ENCODE measurements around the gene ARHGEF25. TPM values are rescaled to one million over a fixed set of nuclear protein-coding genes. Genes with fewer than 3 reads are reported as not detected.

ARHGEF25 gene
- total RNA-seq, 2 experiments from 2014 or later = 2.2 to 2.6 TPM

DNA sequence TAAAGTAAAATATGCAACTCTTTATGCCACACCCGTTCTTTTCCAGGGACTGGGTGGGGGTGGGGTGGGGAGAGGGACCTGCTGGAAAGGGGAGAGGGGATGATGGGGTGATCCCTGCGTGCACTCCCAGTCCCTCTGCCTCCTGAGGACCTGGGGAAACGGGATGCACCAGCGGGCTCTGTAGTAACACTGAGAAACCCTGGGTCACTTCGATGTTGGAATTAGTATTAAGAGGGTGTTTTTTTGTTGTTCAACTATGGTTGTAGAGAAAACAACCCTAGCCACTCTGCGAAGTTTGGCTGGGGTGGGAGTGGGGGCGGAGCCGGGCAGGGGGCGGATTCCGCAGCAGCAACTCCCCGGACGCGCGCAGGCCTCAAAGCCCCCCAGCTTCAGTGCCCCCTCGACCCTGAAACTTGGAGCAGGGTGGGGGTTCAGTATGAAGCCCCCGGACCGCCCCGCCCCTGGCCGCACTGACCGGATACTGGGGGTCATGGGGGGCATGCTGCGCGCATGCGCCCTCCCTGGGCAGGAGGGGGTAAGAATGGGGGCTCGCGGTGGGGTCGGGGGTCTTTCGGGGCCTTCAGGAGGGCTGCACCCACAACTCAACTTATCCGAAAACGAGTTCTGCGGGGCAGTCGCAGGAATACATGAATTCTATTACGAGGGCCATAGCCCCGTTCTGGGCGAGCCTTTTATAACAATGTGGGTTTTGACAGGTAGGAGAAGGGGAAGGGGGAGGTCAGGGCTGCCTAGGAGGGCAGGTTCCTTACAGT, 1.3 kb upstream of the ARHGEF25 start:
- ATAC-seq (no peak), DNase-seq (no peak)
- H3K4me3 Mint-ChIP-seq = peak overlapping the region; percentile 55
- peaks cover 12% of the 10 kb centered on the region for H3K4me1 Mint-ChIP-seq
- ChIA-PET CTCF (interaction anchor here (0.8 to 2.3 kb wide), 2 partner anchors 10 to 27 kb away, joined by 4 to 9 read pairs; no protein-coding TSS in a partner anchor), POLR2A (interaction anchor here (1.0 kb wide), 1 partner anchor 17 kb away, joined by 3 read pairs; no protein-coding TSS in a partner anchor)
- no peak overlapping the region for H3K27ac Mint-ChIP-seq
- peaks cover 13% of the 10 kb centered on the region for H3K27me3 Mint-ChIP-seq
- H3K36me3 Mint-ChIP-seq (ENCODE audit: low read depth) = no peaks in the 10 kb centered on the region
- intact Hi-C loops (cut with DNase I, micrococcal nuclease) = no loop called here
- H3K9me3 Mint-ChIP-seq (ENCODE audit: low read depth) = no peaks in the 10 kb centered on the region

- DNase-seq (peak; percentile 28), ATAC-seq (no peak)
- peak overlapping the region; percentile 55 for H3K4me3 Mint-ChIP-seq
- H3K9me3 Mint-ChIP-seq (ENCODE audit: low read depth) = no peaks in the 10 kb centered on the region
- ChIA-PET CTCF (interaction anchor here (0.6 to 0.9 kb wide), 2 partner anchors 17 to 25 kb away, joined by 3 to 4 read pairs; no protein-coding TSS in a partner anchor), POLR2A (interaction anchor here (1.1 kb wide), 1 partner anchor 17 kb away, joined by 3 read pairs; no protein-coding TSS in a partner anchor)
- no peak overlapping the region for H3K27ac Mint-ChIP-seq
- peaks cover 13% of the 10 kb centered on the region for H3K27me3 Mint-ChIP-seq
- intact Hi-C loops (cut with DNase I, micrococcal nuclease) = loop anchor here in 1 of 2 experiments (1.0 kb wide), 2 partner anchors 11 to 19 kb away; partner anchors contain the start of gene PIP4K2C
- no peaks in the 10 kb centered on the region for H3K36me3 Mint-ChIP-seq (ENCODE audit: low read depth)
- H3K4me1 Mint-ChIP-seq = peaks cover 6% of the 10 kb centered on the region
Measured at GRCh38 chr12:57610554-57611107, 604 bp upstream of the ARHGEF25 start.

DNA sequence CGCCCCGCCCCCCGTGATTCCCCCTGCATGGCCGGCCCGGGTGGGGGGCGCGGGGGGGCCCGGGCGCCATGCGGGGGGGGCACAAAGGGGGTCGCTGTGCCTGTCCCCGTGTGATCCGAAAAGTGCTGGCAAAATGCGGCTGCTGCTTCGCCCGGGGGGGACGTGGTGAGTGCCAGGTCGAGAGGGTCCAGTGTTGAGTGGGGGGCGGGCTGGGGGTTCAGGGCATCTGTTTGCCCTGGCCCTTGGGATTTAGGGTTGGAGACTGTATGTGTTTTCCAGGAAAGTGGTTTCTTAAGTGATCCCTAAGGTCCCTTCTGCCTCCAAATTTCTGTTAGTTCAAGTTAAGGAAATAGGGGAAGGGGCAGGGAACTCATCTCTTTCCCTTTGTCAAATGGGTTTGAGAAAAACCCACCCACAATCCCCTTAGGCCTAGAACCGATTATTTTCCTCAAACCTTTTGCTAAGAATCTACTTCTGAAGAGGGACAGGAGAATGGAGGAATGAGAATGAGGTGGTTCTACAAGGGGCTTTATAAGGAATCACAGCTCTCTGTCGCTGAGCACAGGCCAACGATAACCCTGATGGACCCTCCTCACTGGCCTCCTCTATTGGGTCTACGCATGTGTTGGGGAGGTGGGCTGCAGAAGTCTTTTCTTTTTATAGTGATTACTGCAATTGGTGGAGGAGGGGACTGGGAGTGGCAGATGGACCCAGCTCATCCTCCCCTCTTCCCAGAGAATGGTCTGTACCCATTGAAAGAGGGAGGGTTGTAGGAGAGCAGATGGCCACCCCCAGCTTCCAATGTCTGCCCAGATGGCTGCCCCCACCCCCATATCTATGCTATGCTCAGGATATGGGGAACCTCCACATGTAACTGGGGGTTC, 834 bp downstream of the ARHGEF25 start:
- H3K27ac Mint-ChIP-seq = no peak overlapping the region
- ChIA-PET POLR2A (interaction anchor here (0.5 to 1.1 kb wide), 3 partner anchors 18 to 109 kb away, joined by 3 to 8 read pairs (median 3); no protein-coding TSS in a partner anchor), CTCF (interaction anchor here (0.7 to 1.2 kb wide), 3 partner anchors 8 to 66 kb away, joined by 3 to 4 read pairs (median 4); no protein-coding TSS in a partner anchor)
- peaks cover 3% of the 10 kb centered on the region for H3K4me1 Mint-ChIP-seq
- no peaks in the 10 kb centered on the region for H3K36me3 Mint-ChIP-seq (ENCODE audit: low read depth)
- ATAC-seq (no peak), DNase-seq (no peak)
- no peaks in the 10 kb centered on the region for H3K9me3 Mint-ChIP-seq (ENCODE audit: low read depth)
- H3K4me3 Mint-ChIP-seq = peak overlapping the region; percentile 32
- intact Hi-C loops (cut with DNase I, micrococcal nuclease) = loop anchor here in 1 of 2 experiments (1.0 kb wide), 2 partner anchors 9 to 21 kb away; partner anchors contain the start of gene PIP4K2C
- H3K27me3 Mint-ChIP-seq = peaks cover 16% of the 10 kb centered on the region

- intact Hi-C loops (cut with DNase I, micrococcal nuclease) = no loop called here
- POLR2A ChIA-PET = no interaction called here
- ATAC-seq (no peak), DNase-seq (no peak)
- Mint-ChIP-seq H3K27ac (no peak overlapping the region), H3K9me3 (ENCODE audit: low read depth) (no peaks in the 10 kb centered on the region), H3K36me3 (ENCODE audit: low read depth) (no peaks in the 10 kb centered on the region), H3K27me3 (peaks cover 23% of the 10 kb centered on the region), H3K4me1 (peaks cover 3% of the 10 kb centered on the region), H3K4me3 (no peak overlapping the region)
- CTCF ChIA-PET = interaction anchor here (0.7 to 1.3 kb wide), 5 partner anchors 20 to 79 kb away, joined by 3 to 4 read pairs (median 3); partner anchors contain the start of gene B4GALNT1
Measured at GRCh38 chr12:57612711-57613426, 1.6 kb downstream of the ARHGEF25 start.

GRCh38 chr12:57613427-57614109, 2.3 kb downstream of the ARHGEF25 start:
- no peak for ATAC-seq
- no peak overlapping the region for H3K4me3 Mint-ChIP-seq
- H3K27me3 Mint-ChIP-seq = peaks cover 27% of the 10 kb centered on the region
- ChIA-PET POLR2A (interaction anchor here (0.8 kb wide), 1 partner anchor 23 kb away, joined by 4 read pairs; no protein-coding TSS in a partner anchor), CTCF (interaction anchor here (0.8 to 2.9 kb wide), 8 partner anchors 13 to 79 kb away, joined by 3 to 9 read pairs (median 3); partner anchors contain the start of gene B4GALNT1)
- H3K9me3 Mint-ChIP-seq (ENCODE audit: low read depth) = no peaks in the 10 kb centered on the region
- no peak overlapping the region for H3K27ac Mint-ChIP-seq
- no peak for DNase-seq
- no peaks in the 10 kb centered on the region for H3K36me3 Mint-ChIP-seq (ENCODE audit: low read depth)
- intact Hi-C loops (cut with DNase I, micrococcal nuclease) = no loop called here
- H3K4me1 Mint-ChIP-seq = peaks cover 3% of the 10 kb centered on the region

DNA sequence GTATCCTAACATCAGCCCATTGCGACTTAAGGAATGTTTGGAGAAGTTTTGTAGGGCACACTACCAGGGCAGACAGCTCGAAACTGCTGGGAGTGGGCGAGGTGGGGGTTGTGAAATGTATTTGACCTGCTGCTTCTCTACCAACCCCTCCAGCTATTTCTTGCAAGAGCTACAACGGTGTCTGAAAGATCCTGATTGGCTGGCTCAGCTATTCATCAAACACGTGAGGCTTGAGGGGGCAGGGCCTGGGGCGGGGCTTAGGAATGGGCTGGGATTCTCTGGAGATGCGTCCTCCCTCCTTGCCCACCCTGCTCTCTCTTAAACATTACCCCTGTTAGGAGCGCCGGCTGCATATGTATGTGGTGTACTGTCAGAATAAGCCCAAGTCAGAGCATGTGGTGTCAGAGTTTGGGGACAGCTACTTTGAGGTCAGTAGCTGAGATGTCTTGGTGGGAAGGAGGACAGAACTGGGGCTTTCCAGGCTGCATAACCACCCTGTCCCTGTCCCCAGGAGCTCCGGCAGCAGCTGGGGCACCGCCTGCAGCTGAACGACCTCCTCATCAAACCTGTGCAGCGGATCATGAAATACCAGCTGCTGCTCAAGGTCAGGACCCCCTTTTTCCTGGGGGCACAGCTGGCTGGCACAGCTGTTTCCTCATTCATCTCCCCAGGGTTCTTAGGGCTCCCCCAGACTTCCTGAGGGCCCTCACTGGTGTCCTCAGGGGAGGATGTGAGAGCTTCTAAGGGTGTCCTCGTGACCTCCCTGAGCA, 3.1 kb downstream of the ARHGEF25 start:
- ATAC-seq = no peak
- Mint-ChIP-seq H3K9me3 (ENCODE audit: low read depth) (no peaks in the 10 kb centered on the region), H3K27ac (no peak overlapping the region), H3K27me3 (peaks cover 34% of the 10 kb centered on the region), H3K4me1 (peaks cover 5% of the 10 kb centered on the region), H3K36me3 (ENCODE audit: low read depth) (no peaks in the 10 kb centered on the region), H3K4me3 (no peak overlapping the region)
- POLR2A ChIA-PET = interaction anchor here (0.8 kb wide), 1 partner anchor 24 kb away, joined by 4 read pairs; no protein-coding TSS in a partner anchor
- intact Hi-C loops (cut with DNase I, micrococcal nuclease) = no loop called here
- CTCF ChIA-PET = interaction anchor here (0.7 to 3.6 kb wide), 11 partner anchors 13 to 78 kb away, joined by 3 to 16 read pairs (median 3); partner anchors contain the start of gene B4GALNT1
- DNase-seq = peak; percentile 48

DNA sequence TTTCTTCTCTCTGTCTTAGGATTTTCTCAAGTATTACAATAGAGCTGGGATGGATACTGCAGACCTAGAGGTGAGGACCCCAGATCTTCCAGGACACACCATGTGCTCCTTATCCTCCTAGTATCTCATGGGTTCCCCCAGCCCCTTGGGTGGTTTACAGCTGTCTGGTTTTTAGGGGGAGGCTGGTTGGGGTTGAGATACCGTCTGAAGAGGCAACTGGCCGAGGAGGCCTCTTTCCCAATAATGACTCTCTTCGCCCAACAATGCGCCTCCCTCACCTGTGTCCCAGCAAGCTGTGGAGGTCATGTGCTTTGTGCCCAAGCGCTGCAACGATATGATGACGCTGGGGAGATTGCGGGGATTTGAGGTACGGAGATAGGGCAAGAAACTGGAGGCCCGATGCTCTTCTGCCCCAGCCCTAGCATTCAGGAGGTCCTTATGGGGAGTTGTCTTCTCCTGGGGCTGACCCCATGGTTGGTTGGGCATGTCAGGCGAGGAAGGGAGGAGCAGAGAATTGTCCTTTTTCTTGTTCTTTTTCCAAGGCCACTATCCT, 3.8 kb downstream of the ARHGEF25 start:
- Mint-ChIP-seq H3K27ac (no peak overlapping the region), H3K9me3 (ENCODE audit: low read depth) (no peaks in the 10 kb centered on the region), H3K4me3 (no peak overlapping the region), H3K27me3 (peaks cover 37% of the 10 kb centered on the region), H3K4me1 (peaks cover 8% of the 10 kb centered on the region), H3K36me3 (ENCODE audit: low read depth) (no peaks in the 10 kb centered on the region)
- ATAC-seq = no peak
- intact Hi-C loops (cut with DNase I, micrococcal nuclease) = no loop called here
- CTCF ChIA-PET = interaction anchor here (1.0 to 3.6 kb wide), 3 partner anchors 15 to 69 kb away, joined by 3 to 16 read pairs (median 9); no protein-coding TSS in a partner anchor
- POLR2A ChIA-PET = no interaction called here
- no peak for DNase-seq

GRCh38 chr12:57615637-57616036, 4.4 kb downstream of the ARHGEF25 start:
- POLR2A ChIA-PET = no interaction called here
- H3K36me3 Mint-ChIP-seq (ENCODE audit: low read depth) = no peaks in the 10 kb centered on the region
- intact Hi-C loops (cut with DNase I, micrococcal nuclease) = no loop called here
- CTCF ChIA-PET = interaction anchor here (1.0 to 3.6 kb wide), 3 partner anchors 9 to 33 kb away, joined by 3 to 16 read pairs (median 9); no protein-coding TSS in a partner anchor
- no peaks in the 10 kb centered on the region for H3K9me3 Mint-ChIP-seq (ENCODE audit: low read depth)
- H3K27ac Mint-ChIP-seq = no peak overlapping the region
- H3K4me3 Mint-ChIP-seq = no peak overlapping the region
- no peak for DNase-seq
- ATAC-seq = no peak
- H3K4me1 Mint-ChIP-seq = peaks cover 11% of the 10 kb centered on the region
- H3K27me3 Mint-ChIP-seq = peaks cover 41% of the 10 kb centered on the region

- Mint-ChIP-seq H3K27ac (no peak overlapping the region), H3K9me3 (ENCODE audit: low read depth) (no peaks in the 10 kb centered on the region), H3K36me3 (ENCODE audit: low read depth) (no peaks in the 10 kb centered on the region), H3K4me1 (peaks cover 19% of the 10 kb centered on the region), H3K4me3 (no peak overlapping the region), H3K27me3 (peaks cover 49% of the 10 kb centered on the region)
- no peak for DNase-seq
- ChIA-PET CTCF (interaction anchor here (0.7 to 3.6 kb wide), 4 partner anchors 8 to 373 kb away, joined by 3 to 16 read pairs (median 6); no protein-coding TSS in a partner anchor), POLR2A (no interaction called here)
- intact Hi-C loops (cut with DNase I, micrococcal nuclease) = no loop called here
- no peak for ATAC-seq
Measured at GRCh38 chr12:57616383-57617101, 5.3 kb downstream of the ARHGEF25 start.

All from activated CD4-positive, alpha-beta T cell treated with anti-CD3 and anti-CD28 coated beads for 36 hours (primary cell).